Parathyroid adenoma (tissue), 2 donors: ENCODE data around the gene COLEC12.
"Not testable (repeated sequence)": the region's sequence is repeated elsewhere in the genome, so short reads cannot be mapped to it uniquely, and the experiment has no call there.

Experiments used
- H2AFZ ChIP-seq: fragments of 300-600 bp; sonication (generic); one replicate; pipeline ENCODE4 v1.7.0; 2017; ENCODE audit warnings: antibody characterized with exemption, mild to moderate bottlenecking
- H3K27ac ChIP-seq: fragments of 300-600 bp; sonication (generic); one replicate; pipeline ENCODE4 v1.7.0; 2017
- H3K27me3 ChIP-seq: fragments of 300-600 bp; sonication (generic); one replicate; pipeline ENCODE4 v1.7.0; 2017; ENCODE audit warnings: low read length; ENCODE audit not compliant: control insufficient read depth, insufficient read depth
- H3K36me3 ChIP-seq: fragments of 300-600 bp; sonication (generic); one replicate; pipeline ENCODE4 v1.7.0; 2017; ENCODE audit warnings: low read length; ENCODE audit not compliant: control insufficient read depth, insufficient read depth
- H3K4me1 ChIP-seq: fragments of 300-600 bp; sonication (generic); one replicate; pipeline ENCODE4 v1.7.0; 2017; ENCODE audit warnings: control low read depth
- H3K4me2 ChIP-seq: fragments of 300-600 bp; sonication (generic); one replicate; pipeline ENCODE4 v1.7.0; 2017; ENCODE audit warnings: low read length
- H3K4me3 ChIP-seq: fragments of 300-600 bp; sonication (generic); one replicate; pipeline ENCODE4 v1.7.0; 2017; ENCODE audit warnings: low read depth, low read length
- H3K79me2 ChIP-seq: fragments of 300-600 bp; sonication (generic); one replicate; pipeline ENCODE4 v1.7.0; 2017; ENCODE audit warnings: control low read depth
- H3K9ac ChIP-seq: fragments of 300-600 bp; sonication (generic); one replicate; pipeline ENCODE4 v1.7.0; 2017; ENCODE audit warnings: mild to moderate bottlenecking
- H3K9me3 ChIP-seq: fragments of 300-600 bp; sonication (generic); one replicate; pipeline ENCODE4 v1.7.0; 2017; ENCODE audit warnings: low read length; ENCODE audit not compliant: control insufficient read depth
- CTCF ChIP-seq: fragments of 300-600 bp; sonication (generic); IDR thresholded peaks from one replicate; pipeline ENCODE4 v1.7.0; 2017; ENCODE audit warnings: antibody characterized with exemption, mild to moderate bottlenecking
- donor health status: primary hyperparathyroidism.

The COLEC12 gene

DNA sequence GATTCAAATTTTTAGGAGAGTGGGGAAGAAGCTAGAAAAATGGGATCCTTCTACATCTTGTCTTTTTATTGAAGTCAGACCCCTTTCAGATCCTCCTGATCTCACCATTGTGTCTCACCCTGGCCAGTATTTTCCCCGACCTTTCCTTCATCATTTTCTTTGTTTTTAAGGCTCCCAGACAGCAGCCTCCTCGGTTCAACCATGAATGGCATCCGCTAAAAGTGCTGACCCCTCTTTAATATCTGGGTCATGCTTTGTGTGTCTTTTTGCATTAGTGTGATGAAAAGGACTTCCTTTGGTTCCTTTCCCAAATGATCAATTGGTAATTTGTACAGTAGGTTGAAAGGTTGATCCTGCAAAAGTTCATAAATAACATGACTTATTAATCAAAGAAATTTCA is 205.9 kb downstream of the COLEC12 start:
- Histone ChIP-seq H3K4me2 (no peak overlapping the region), H3K27ac (no peak overlapping the region), H3K79me2 (no peaks in the 10 kb centered on the region), H3K9ac (no peak overlapping the region), H3K27me3 (no peaks in the 10 kb centered on the region), H3K36me3 (no peaks in the 10 kb centered on the region), H3K4me3 (no peak overlapping the region), H2AFZ (no peak overlapping the region), H3K4me1 (no peaks in the 10 kb centered on the region), H3K9me3 (no peaks in the 10 kb centered on the region)
- TF ChIP-seq CTCF = no peak

DNA sequence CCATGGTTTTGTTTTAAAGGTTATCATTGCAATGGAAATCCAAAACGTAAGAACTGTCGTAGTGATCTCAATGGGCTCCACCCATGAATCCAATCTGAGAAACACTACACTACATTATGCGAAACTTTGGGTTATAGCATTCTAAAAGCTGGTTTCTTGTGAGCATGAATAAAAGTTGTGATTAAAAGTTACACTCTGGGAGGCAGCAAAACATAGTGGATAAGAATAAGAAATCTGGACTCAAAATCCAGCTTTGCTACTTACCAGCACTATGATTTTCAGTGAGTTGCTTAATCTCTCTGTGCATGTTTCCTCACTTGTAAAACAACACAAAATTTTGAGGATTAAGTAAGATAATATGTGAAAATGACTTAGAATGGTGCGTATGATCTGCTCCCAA is 207.0 kb downstream of the COLEC12 start:
- no peaks in the 10 kb centered on the region for H3K36me3 ChIP-seq
- H3K4me1 ChIP-seq = no peaks in the 10 kb centered on the region
- H3K27me3 ChIP-seq = no peaks in the 10 kb centered on the region
- no peak overlapping the region for H3K27ac ChIP-seq
- H3K4me2 ChIP-seq = no peak overlapping the region
- H2AFZ ChIP-seq = no peak overlapping the region
- no peak overlapping the region for H3K4me3 ChIP-seq
- no peak overlapping the region for H3K9ac ChIP-seq
- H3K79me2 ChIP-seq = no peaks in the 10 kb centered on the region
- H3K9me3 ChIP-seq = no peaks in the 10 kb centered on the region
- TF ChIP-seq CTCF = no peak

- no peaks in the 10 kb centered on the region for H3K36me3 ChIP-seq
- H3K4me3 ChIP-seq = no peak overlapping the region
- H3K4me2 ChIP-seq = no peak overlapping the region
- no peak overlapping the region for H3K9ac ChIP-seq
- TF ChIP-seq CTCF = no peak
- H3K79me2 ChIP-seq = no peaks in the 10 kb centered on the region
- no peaks in the 10 kb centered on the region for H3K9me3 ChIP-seq
- no peak overlapping the region for H2AFZ ChIP-seq
- H3K27ac ChIP-seq = no peak overlapping the region
- no peaks in the 10 kb centered on the region for H3K27me3 ChIP-seq
- no peaks in the 10 kb centered on the region for H3K4me1 ChIP-seq
Observed at GRCh38 chr18:292271-292670, 208.2 kb downstream of the COLEC12 start.

DNA sequence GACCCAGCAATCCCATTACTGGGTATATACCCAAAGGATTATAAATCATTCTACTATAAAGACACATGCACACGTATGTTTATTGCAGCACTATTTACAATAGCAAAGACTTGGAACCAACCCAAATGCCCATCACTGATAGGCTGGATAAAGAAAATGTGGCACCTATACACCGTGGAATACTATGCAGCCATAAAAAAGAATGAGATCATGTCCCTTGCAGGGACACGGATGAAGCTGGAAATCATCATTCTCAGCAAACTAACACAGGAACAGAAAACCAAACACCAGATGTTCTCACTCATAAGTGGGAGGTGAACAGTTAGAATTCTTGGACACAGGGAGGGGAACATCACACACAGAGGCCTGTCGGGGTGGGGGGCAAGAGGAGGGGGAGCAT is 210.5 kb downstream of the COLEC12 start:
- H2AFZ ChIP-seq, H3K27me3 ChIP-seq, H3K36me3 ChIP-seq, H3K27ac ChIP-seq, H3K9ac ChIP-seq, H3K9me3 ChIP-seq, H3K79me2 ChIP-seq, H3K4me3 ChIP-seq, H3K4me2 ChIP-seq, H3K4me1 ChIP-seq: not testable (repeated sequence)

DNA sequence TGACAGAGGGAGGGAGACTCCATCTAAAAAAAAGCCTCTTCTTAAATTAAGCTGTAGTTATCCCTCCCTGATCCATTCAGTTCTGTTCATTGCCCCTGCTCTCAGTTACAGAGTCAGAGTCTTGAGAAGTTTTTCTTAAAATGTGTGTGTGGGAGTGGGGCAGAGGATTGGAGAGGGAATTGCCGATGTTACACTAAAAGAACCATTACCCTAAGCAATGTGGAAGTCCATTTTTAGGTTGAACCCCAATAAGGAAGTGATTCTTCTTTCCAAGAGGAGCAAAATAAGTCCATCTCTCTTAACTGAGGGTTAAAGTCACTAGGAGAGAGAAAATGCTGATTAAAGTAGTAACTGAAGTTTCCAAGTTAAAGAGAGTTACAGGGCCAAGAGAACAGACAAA is 211.5 kb downstream of the COLEC12 start:
- Histone ChIP-seq H3K4me2 (no peak overlapping the region), H3K4me3 (no peak overlapping the region), H3K36me3 (no peaks in the 10 kb centered on the region), H3K4me1 (no peaks in the 10 kb centered on the region), H3K9me3 (no peaks in the 10 kb centered on the region), H2AFZ (no peak overlapping the region), H3K27me3 (no peaks in the 10 kb centered on the region), H3K9ac (no peak overlapping the region), H3K79me2 (no peaks in the 10 kb centered on the region), H3K27ac (no peak overlapping the region)
- no peak for TF ChIP-seq CTCF
